NAMALWA (cell line): ENCODE results near the gene C19orf67.

ENCODE experiments used
- DNase-seq: peaks from one replicate; pipeline ENCODE4 v3.0.0-alpha.2; 2015; ENCODE audit warnings: low spot score

The C19orf67 gene

GRCh38 chr19:14107581-14108461 is 22.2 kb upstream of the C19orf67 start:
- DNase-seq = no peak

- no peak for DNase-seq
Measured at GRCh38 chr19:14106840-14107239, 21.3 kb upstream of the C19orf67 start.

DNA sequence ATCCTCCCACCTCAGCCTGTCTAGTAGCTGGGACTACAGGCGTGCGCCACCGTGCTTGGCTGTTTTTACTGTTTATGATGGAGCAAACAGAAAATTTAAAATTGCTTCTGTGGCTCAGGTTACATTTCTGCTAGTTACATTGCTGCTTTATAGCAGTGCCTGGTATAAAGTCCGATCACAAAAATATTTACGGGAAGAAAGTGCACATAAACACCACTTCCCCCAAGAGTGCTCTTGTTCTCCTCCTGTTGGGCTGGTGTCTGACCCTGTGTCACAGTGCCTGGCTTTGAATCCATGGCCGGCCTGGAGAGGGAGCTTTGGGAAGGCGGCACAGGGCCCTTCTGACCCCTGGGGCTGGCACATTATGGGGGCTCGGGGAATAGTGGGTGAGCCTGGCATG is 20.1 kb upstream of the C19orf67 start:
- no peak for DNase-seq

DNA sequence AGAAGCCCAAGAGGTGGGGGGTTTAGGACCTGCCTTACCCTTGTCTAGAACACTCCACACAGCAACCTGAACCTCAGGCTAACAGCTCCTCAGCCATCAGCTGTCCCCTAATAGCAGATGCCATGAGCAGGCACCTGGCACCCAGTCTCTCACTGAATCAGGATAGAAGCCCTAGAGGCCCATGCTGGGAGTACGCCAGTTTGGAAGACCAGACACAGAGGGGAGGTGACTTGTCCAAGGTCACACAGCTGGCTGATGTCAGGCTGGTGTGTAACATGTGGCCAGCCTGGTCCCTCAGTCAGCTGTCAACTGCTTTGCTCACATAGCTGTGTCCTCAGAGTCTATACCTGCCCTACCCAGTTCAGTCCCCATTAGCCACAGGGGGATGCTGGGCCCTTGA is 17.7 kb upstream of the C19orf67 start:
- peak; percentile 50 for DNase-seq

DNA sequence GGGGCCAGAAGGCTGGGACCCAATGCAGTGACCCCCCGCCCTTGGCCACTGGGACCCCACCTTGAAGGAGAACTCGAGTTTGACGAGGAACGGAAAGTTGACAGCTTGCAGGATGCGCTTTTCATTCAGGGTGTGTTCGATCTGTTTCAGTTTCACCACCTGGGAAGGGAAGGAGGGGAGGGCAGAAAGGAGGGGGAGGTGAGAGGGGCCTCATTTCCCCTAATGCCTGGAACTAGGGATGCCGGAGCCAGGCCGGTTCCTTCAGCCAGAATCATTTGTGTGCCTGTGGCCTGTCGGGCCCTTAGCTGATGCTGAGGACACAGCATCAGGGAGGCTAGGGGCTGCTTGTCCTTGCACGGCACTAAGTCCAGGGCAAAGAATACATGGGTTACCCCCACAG is 17.2 kb upstream of the C19orf67 start:
- no peak for DNase-seq

DNA sequence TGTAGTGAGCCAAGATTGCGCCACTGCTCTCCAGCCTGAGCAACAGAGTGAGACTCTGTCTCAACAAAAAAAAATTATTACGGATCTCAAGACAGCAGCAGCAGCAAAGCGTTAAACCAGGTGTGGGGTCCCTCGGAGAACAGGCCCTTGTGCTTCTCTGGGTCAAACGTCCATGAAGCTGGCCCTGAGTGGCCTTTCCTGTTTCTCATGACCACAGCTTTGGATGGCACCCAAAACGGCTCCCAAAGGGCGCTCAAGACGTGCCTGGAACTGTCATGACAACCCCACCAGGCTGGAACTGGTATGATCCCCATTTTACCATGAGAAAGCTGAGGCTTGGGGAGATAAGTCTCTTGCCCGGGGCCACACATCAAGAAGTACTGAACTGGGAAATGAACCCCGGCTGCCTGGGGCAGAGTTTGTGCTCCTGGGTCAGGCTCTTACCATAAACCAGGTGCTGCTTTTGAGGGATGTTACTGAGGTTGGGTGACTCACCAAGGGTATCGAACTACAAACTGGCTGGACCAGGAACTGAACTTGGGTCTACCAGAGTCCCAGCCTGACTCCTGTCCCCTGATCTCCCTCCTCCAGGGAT is 16.6 kb upstream of the C19orf67 start:
- no peak for DNase-seq

DNA sequence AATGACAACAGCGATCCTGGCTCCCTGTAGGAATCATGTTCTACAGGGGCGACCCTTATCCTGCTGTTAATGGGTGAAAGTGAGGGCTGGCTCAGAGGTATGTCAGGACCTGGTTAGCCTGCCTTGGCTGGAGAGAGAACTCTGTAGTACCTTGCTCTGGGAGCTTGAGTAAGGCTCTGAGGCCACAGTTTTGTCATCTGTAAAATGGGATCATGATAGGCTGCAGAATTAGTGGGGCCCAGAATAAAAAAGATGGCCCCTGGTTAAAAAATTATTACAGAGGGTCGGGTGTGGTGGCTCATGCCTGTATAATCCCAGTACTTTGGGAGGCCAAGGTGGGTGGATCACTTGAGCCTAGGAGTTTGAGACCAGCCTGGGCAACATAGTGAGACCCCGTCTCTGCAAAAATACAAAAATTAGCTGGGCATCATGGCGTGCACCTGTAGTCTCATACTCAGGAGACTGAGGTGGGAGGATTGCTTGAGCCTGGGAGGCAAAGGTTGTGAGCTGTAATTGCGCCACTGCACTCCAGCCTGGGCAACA is 15.5 kb upstream of the C19orf67 start:
- DNase-seq = no peak

GRCh38 chr19:14097532-14098151 is 12.1 kb upstream of the C19orf67 start:
- DNase-seq = no peak

DNA sequence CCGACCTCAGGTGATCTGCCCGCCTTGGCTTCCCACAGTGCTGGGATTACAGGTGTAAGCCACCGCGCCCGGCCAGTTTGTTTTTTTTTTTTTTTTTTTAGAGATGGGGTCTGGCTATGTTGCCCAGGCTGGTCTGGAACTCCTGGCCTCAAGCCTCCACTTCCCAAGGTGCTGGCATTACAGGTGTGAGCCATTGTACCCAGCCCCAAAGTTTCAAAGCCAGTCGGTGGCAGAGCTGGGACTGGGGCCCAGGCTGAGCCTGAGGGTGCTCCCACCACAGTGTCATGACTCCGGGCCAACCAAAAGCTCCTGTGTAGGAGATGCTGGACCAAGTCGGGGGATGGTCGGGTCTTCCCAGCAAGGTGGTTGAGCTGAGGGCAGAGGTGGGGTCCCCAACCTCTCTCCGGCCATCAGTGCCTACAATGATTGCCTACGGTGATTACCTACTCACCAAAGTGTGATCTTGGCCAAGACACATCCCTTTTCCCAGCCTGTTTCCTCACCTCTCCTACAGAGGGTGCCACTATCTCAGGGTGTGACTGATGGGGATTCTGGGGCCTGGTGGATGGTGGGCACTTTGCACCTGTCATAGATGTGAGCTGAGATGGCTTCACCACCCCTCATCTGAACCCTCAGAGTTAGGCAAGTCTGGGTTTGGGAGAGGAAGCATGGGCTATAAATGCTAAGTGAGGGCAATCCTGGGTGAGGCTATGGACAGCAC is 10.8 kb upstream of the C19orf67 start:
- no peak for DNase-seq

- no peak for DNase-seq
Measured at GRCh38 chr19:14094854-14095253, 9.3 kb upstream of the C19orf67 start.

GRCh38 chr19:14093117-14093823 is 7.7 kb upstream of the C19orf67 start:
- no peak for DNase-seq

DNA sequence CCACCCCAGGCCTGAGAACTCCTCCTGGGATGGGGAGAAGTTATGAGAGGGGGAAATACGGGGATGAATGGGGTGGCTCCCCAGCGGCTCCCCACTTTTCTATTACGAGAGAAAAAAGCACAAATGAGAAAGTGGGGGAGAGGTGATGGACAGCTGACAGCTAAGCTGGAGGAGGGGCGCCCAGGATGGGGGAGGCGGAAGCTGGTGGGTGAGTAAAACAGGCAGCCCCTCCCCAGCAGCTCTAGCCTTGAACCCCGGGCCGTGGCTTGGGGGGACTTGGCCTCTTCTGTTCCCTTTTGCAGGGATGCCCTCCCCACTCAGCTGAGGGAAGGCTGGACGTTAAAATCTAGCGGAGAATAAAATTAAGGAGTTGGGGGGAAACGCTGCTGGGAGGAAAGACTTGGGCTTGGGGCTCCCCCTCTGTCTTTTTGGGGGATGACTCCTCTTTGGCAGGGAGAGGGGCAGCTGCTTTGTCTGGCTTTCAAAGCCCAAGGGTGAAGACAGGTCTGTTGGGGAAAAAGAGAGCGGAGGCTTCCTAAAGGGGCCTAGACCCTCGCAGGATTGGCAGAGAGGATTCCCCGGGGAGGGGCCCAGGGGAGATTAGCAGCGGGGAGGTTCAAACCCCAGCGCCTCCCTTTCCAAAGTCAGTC is 6.4 kb upstream of the C19orf67 start:
- DNase-seq = peak; percentile 81

DNA sequence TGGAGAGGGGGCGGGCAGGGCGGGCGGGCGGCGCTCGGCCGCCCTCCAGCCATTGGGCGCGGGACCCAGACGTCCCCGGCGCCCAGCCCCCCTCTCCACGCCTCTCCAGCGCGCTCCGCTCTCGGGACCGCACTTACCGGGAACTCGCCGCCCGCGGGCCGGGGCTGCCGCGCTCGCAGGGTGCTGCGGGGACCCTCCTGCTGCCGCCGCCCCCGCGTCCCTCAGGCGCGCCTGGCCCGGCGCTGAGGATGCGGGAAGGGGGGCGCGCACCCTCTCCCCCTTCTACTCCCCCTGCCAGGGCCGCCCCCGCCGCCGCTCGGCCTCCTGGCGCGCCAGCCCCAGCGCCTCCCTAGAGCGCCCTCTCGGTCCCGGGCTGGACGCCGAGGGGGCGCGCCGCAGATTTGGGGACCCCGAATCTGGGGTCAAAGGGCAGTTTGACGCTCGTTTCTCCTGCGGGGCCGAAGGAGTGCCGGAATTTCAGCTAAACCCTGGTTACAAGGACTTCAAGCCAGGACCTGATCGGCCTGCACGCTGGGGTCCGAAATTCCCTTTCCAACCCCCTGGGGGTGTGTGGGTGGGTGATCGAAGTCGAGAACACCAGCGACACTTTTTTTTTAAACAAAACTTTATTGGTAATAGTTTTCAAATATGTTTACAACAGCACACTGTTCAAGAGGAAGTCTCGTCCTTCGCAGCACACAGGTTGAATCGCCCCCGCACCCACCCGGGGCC is 5.7 kb upstream of the C19orf67 start:
- peak; percentile 88 for DNase-seq

- DNase-seq = peak; percentile 82
Measured at GRCh38 chr19:14090509-14091080, 5.0 kb upstream of the C19orf67 start, which contains the start of gene SAMD1. Gene SAMD1 (minus strand): TSS chr19:14090751.

DNA sequence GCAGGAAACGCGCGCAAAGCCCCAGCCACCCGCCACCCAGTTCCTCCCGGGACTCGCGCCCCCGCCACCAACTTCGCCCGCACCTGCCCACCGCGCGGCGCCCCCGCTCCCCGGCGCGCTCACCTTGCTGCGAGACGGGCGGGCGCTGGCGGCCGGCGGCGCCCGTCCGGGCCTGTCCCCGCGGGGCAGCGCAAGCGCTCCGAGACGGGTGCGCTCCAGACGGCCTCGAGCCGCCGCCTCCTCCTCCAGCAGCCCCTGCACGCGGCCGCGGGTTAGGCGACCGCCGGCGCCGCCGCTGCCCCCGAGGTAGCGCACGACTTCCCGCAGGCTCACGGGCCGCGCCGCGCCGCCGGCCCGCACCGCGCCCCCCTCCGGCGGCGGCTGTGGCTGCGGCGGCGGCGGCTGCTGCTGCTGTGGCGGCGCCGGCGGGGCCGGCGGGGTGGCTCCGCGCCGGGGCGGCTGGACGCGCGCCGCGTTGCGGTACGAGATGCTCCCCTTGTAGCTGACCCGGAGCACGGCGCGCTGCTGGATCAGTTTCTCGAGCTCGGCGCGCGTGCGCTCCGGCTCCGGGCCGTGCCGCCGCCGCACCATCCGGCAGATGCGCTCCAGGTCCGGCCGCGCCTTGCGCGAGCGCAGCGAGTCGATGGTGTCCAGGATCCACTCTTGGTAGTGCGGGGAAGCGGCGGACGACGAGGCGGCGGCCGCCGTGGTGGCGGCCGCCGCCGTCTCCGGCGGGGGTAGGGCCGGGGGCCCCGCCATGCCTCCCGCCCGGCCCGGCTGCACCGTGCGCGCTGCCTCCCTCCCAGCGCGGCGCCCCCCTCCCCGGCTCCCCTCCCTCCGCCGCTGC is 4.3 kb upstream of the C19orf67 start:
- peak; percentile 74 for DNase-seq

GRCh38 chr19:14089412-14089661 is 3.8 kb upstream of the C19orf67 start:
- DNase-seq = peak; percentile 51

- DNase-seq = no peak
Measured at GRCh38 chr19:14088634-14089411, 3.2 kb upstream of the C19orf67 start.

DNA sequence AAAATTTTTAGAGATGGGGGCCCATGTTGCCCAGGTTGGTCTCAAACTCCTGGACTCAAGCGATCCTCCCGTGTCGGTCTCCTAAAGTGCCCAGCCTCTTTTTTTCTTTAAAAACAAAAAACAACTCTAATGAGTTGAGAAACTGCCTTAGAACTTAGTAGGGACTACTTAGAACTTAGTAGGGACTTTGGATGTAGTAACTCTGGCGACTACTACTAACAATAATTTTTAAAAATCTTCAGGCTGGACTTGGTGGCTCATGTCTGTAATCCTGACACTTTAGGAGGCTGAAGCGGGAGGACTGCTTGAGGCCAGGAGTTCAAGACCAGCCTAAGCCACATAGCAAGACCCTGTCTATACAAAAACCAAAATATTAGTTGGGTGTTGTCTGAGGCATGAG is 515 bp upstream of the C19orf67 start:
- no peak for DNase-seq

- no peak for DNase-seq
Measured at GRCh38 chr19:14082675-14082960, 3.0 kb downstream of the C19orf67 start.
